Stimulated activated CD4-positive, alpha-beta T cell treated with anti-CD3 and anti-CD28 coated beads, Interleukin-1b, Interleukin-23, amount 100 ng/mL, for 48 hours (primary cell): ENCODE results near the gene STK32B.
A peak's percentile ranks its signal among the peaks of the same experiment; 100 is the strongest.
"Not testable (repeated sequence)": the region's sequence is repeated elsewhere in the genome, so short reads cannot be mapped to it uniquely, and the experiment has no call there.

Source experiments
- DNase-seq: peaks from one replicate; pipeline ENCODE4 v3.0.0-alpha.2; 2020

STK32B gene

DNA sequence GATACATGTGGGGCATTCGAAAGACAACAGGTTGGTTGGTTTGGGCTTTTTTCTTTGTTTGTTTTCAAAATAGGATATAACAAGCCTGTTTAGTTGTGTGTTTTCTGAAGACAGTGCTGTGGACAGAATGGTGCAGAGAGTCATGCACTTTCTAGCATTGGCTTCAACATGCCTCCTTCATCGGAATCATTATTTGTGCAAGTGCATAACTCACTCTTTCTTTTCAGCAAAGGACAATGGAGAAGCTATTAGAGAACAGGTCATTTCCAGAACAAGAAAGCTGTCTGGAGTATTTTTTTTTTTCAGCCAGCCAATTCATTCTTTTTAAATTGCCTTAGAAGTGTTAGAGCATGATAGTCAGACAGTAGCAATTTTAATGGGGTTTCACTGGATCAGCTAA, 225.8 kb downstream of the STK32B start:
- DNase-seq: no peak

DNA sequence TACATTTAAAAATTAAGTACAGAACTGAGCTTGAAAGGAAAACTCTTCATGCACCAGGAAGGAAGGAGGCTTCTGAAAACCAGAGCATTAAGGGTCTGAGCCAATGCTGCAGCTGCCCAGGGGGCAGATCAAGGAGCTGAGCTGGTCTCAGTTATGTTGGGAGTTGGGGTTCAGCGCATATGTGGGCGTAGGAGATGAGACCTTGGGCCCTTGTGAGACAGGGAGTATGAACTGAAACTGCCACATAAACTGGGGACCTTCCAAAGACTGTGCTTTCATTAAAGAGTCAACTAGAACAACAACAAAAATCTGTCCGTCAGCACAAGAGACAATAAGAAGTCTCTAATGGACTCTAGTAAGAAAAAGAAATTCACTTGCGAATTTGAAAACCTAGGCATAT, 226.9 kb downstream of the STK32B start:
- no peak for DNase-seq

- not testable (repeated sequence) for DNase-seq
Measured at GRCh38 chr4:5280069-5280468, 228.8 kb downstream of the STK32B start.

DNA sequence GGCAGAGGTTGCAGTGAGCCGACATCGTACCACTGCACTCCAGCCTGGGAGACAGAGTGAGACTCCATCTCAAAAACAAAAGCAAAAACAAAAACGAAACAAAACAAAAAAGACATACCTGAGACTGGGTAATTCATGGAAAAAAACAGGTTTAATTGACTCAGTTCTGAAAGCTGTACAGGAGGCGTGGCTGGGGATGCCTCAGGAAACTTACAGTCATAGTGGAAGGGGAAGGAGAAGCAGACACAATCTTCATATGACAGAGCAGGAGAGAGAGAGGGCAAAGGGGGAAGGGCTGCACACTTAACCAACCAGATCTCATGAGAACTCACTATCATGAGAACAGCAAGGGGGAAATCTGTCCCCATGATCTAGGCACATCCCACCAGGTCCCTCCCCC, 229.5 kb downstream of the STK32B start:
- peak; percentile 24 for DNase-seq

DNA sequence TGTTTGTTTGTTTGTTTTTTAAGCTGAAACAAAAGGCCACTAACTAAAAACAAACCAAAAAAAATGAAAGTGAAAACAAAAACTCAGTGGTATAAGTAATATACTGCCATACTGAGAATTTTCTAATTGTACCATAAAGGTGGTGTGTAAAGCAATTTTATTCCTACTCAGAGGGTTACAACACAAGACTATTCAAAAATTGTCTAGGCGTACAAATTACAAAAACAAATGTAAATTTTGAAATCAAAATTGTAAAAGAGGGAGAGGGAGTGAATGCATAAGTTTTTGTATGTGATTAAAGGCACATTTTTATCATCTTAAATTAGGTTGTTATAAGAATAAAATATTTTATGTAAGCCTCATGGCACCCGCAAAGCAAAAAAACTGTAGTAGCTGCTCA, 232.6 kb downstream of the STK32B start:
- DNase-seq: no peak

GRCh38 chr4:5284517-5284916, 233.2 kb downstream of the STK32B start:
- no peak for DNase-seq

DNA sequence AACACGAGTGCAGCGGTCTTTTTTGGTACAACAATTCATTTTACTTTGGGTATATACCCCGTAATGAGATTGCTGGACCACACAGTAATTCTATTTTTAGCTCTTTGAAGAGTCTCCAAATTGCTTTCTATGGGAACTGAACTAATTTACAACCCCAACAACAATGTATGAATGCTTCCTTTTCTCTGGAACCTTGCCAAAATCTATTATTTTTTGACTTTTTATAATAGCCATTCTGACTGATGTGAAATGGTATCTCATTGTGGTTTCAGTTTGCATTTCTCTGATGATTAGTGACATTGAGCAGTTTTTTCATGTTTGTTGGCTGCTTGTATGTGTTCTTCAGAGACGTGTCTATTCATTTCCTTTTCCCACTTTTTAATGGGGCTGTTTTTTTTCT, 240.8 kb downstream of the STK32B start:
- DNase-seq: no peak

DNA sequence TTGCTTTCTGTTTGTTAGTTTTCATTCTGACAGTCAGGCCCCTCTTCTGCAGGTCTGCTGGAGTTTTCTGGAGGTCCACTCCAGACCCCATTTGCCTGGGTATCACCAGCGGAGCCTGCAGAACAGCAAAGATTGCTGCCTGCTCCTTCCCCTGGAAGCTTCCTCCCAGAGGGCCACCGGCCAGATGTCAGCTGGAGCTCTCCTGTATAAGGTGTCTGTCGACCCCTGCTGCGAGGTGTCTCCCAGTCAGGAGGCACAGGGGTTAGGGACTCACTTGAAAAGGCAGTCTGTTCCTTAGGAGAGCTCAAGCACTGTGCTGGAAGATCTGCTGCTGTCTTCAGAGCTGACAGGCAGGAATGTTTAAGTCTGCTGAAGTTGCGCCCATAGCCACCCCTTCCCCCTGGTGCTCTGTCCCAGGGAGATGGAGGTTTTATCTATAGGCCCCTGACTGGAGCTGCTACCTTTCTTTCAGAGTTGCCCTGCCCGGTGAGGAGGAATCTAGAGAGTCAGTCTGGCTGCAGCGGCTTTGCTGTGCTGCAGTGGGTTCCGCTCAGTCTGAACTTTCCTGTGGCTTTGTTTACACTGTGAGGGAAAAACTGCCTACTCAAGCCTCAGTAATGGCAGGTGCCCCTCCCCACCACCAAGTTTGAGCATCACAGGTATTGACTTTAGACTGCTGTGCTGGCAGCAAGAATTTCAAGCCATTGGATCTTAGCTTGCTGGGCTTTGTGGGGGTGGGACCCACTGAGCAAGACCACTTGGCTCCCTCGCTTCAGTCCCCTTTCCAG, 246.9 kb downstream of the STK32B start:
- not testable (repeated sequence) for DNase-seq

DNA sequence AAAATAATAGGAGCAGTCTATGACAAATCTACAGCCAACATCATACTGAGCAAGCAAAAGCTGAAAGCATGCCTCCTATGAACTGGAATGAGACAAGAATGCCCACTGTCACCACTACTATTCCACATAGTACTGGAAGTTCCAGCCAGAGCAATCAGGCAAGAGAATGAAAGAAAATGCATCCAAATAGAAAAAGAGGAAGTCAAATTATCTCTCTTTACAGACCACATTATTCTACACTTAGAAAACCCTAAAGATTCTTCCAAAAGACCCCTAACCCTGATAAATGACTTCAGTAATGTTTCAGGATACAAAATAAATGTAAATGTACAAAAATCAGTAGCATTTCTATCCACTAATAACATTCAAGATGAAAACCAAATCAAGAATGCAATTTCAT, 249.0 kb downstream of the STK32B start:
- no peak for DNase-seq

GRCh38 chr4:5307928-5308327, 256.6 kb downstream of the STK32B start:
- no peak for DNase-seq

DNA sequence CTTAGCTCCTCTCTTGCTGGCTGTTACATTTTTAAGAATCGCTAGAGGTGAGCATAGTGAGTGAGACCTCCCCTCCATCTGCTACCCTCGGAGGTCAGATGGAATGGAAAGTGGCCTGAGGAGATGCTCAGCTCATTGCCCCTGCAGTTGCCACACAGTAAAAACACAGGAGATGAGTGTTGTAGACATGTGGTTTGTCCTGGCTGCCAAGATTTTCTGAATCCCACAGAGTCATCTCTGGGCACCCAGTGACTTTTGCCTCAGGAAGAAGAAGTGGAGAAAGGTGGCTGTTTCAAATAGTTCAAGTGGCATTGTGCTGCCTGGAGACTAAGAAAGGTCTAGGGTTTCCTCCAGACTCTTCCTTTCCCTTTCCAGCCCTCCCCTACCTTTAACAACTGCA, 271.0 kb downstream of the STK32B start:
- no peak for DNase-seq

GRCh38 chr4:5330339-5330989, 279.2 kb downstream of the STK32B start:
- no peak for DNase-seq

- no peak for DNase-seq
Measured at GRCh38 chr4:5337731-5338130, 286.5 kb downstream of the STK32B start.

GRCh38 chr4:5338531-5338930, 287.3 kb downstream of the STK32B start:
- DNase-seq: no peak

GRCh38 chr4:5340991-5341451, 289.7 kb downstream of the STK32B start:
- DNase-seq: no peak

DNA sequence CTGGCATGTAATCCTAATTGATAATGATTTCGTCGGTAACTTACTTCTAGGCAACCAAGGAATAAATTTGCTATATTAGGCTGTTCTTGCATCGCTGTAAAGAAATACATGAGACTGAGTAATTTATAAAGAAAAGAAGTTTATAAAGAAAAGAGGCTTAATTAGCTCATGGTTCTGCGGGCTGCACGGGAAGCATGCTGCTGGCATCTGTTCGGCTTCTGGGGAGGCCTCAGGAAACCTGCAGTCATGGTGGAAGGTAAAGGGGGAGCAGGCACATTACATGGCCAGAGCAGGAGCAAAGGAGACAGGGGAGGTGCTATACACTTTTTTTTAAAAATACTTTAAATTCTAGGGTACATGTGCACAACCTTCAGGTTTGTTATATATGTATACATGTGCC, 290.2 kb downstream of the STK32B start:
- DNase-seq: no peak

DNA sequence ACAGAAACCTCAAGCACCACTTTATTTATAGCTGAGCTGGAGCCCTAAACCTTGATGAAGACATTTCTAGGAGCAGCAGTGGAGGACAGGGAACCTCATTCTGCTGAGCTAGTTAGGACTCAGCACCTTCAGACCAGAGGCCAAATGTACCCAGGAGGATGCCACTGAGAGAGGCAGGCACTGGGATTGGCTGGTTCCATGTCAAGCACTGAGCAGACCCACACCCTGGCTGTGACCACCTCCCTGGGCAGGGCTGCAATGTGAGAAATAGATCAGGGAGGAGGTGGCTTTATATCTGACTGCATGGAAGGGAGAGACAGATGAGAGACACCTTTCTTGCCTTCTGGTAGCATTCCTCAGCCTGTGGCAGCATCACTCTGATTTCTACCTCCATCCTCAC, 304.6 kb downstream of the STK32B start:
- no peak for DNase-seq

- DNase-seq: no peak
Measured at GRCh38 chr4:5357870-5358269, 306.6 kb downstream of the STK32B start.

- DNase-seq: no peak
Measured at GRCh38 chr4:5361968-5362367, 310.7 kb downstream of the STK32B start.

GRCh38 chr4:5364406-5364805, 313.1 kb downstream of the STK32B start:
- DNase-seq: no peak

DNA sequence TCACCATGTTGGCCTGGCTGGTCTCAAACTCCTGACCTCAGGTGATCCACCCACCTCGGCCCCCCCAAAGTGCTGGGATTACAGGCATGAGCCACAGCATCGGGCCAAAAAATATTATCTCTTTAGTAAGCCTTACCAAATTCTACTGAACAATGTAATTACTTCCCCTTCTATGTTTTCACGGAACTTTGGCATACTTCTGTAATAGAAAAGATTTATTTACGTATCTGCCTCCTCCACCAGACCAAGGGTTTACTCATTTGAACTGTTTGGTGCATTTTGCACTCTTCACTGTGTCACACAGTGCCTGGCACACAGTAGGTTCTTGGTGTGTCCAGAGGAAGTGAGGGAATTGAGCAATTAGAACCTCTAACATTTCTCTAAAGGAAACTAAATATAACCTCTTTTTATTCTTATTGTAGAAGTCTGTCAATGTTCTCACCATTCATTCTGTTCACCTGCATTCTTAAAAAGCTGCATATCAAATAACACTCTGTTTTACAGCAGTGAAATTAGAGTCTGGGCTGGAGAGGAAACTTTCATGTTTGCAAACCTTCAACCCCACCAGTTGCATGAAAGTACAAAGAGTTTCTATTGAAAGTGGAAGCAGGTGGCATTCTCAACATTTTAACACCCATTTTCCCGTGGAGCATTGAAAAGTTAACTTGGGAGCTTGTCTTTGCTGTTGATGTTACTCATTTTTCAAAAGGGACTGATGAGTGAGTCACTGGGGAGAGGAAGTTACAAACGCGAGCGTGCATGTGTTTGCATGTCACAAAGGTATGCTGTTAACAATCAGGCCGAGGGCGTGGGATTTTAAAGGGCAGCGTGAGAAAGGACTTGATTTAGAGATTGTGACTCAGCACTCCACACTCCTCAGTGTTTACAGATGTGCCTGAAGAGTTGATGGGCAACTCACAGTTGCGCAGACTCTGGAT, 314.1 kb downstream of the STK32B start:
- no peak for DNase-seq

GRCh38 chr4:5366009-5366386, 314.7 kb downstream of the STK32B start:
- no peak for DNase-seq

GRCh38 chr4:5366421-5366820, 315.1 kb downstream of the STK32B start:
- no peak for DNase-seq

GRCh38 chr4:5368426-5368825, 317.1 kb downstream of the STK32B start:
- no peak for DNase-seq
